ENCODE data around the gene CFAP99.

The CFAP99 gene

GRCh38 chr4:2478229-2478628, 59.5 kb downstream of the CFAP99 start:
- DNase-seq: no peak

- DNase-seq: no peak
Observed at GRCh38 chr4:2480649-2481048, 61.9 kb downstream of the CFAP99 start.

- DNase-seq: no peak
Observed at GRCh38 chr4:2482192-2482591, 63.4 kb downstream of the CFAP99 start.

- DNase-seq: no peak
Observed at GRCh38 chr4:2482693-2483092, 63.9 kb downstream of the CFAP99 start.

GRCh38 chr4:2483237-2483636, 64.5 kb downstream of the CFAP99 start:
- no peak for DNase-seq

- DNase-seq: no peak
Observed at GRCh38 chr4:2484185-2484584, 65.4 kb downstream of the CFAP99 start.

GRCh38 chr4:2484993-2485392, 66.2 kb downstream of the CFAP99 start:
- no peak for DNase-seq

- DNase-seq: no peak
Observed at GRCh38 chr4:2485956-2486355, 67.2 kb downstream of the CFAP99 start.

GRCh38 chr4:2486981-2487380, 68.2 kb downstream of the CFAP99 start:
- DNase-seq: no peak

- no peak for DNase-seq
Observed at GRCh38 chr4:2487632-2488031, 68.9 kb downstream of the CFAP99 start.

- DNase-seq: no peak
Observed at GRCh38 chr4:2489081-2489805, 70.5 kb downstream of the CFAP99 start.

GRCh38 chr4:2489841-2490552, 71.2 kb downstream of the CFAP99 start:
- no peak for DNase-seq

- DNase-seq: no peak
Observed at GRCh38 chr4:2492970-2493369, 74.2 kb downstream of the CFAP99 start.

- DNase-seq: no peak
Observed at GRCh38 chr4:2494992-2495391, 76.2 kb downstream of the CFAP99 start.

- DNase-seq: no peak
Observed at GRCh38 chr4:2497324-2497723, 78.6 kb downstream of the CFAP99 start.

- no peak for DNase-seq
Observed at GRCh38 chr4:2497931-2498330, 79.2 kb downstream of the CFAP99 start.

GRCh38 chr4:2500547-2500946, 81.8 kb downstream of the CFAP99 start:
- no peak for DNase-seq

GRCh38 chr4:2501034-2501594, 82.4 kb downstream of the CFAP99 start:
- no peak for DNase-seq

- no peak for DNase-seq
Observed at GRCh38 chr4:2503809-2504208, 85.1 kb downstream of the CFAP99 start.

- no peak for DNase-seq
Observed at GRCh38 chr4:2507259-2507658, 88.5 kb downstream of the CFAP99 start.

- no peak for DNase-seq
Observed at GRCh38 chr4:2507855-2508254, 89.1 kb downstream of the CFAP99 start.

GRCh38 chr4:2510351-2511259, 91.8 kb downstream of the CFAP99 start:
- no peak for DNase-seq

GRCh38 chr4:2511645-2512131, 92.9 kb downstream of the CFAP99 start:
- DNase-seq: no peak
